NB4 (cell line): ENCODE measurements around the gene DCAF11.

Experiments
- DNase-seq: peaks from one replicate; pipeline ENCODE4 v3.0.0; 2010; ENCODE audit warnings: low read depth
- H3K4me3 ChIP-seq: one replicate; pipeline ENCODE4 v1.5.1; 2011; ENCODE audit warnings: mild to moderate bottlenecking, low read depth, low read length, moderate library complexity
- CTCF ChIP-seq: IDR thresholded peaks from one replicate; pipeline ENCODE4 v1.5.1; 2012; ENCODE audit warnings: low read depth, low read length
- MYC ChIP-seq: IDR thresholded peaks from 2 replicates; pipeline ENCODE4 v1.6.1; 2011; ENCODE audit warnings: low read depth, low read length
- POLR2A ChIP-seq: IDR thresholded peaks from 2 replicates; pipeline ENCODE4 v1.6.1; 2011; ENCODE audit warnings: mild to moderate bottlenecking; ENCODE audit not compliant: insufficient read length; ENCODE audit errors: extremely low read depth
- TF ChIP-seq, protein P1 (sequence below): IDR thresholded peaks from 2 replicates; pipeline ENCODE4 v1.6.1; 2011; ENCODE audit warnings: low read depth, low read length

DCAF11 gene

DNA sequence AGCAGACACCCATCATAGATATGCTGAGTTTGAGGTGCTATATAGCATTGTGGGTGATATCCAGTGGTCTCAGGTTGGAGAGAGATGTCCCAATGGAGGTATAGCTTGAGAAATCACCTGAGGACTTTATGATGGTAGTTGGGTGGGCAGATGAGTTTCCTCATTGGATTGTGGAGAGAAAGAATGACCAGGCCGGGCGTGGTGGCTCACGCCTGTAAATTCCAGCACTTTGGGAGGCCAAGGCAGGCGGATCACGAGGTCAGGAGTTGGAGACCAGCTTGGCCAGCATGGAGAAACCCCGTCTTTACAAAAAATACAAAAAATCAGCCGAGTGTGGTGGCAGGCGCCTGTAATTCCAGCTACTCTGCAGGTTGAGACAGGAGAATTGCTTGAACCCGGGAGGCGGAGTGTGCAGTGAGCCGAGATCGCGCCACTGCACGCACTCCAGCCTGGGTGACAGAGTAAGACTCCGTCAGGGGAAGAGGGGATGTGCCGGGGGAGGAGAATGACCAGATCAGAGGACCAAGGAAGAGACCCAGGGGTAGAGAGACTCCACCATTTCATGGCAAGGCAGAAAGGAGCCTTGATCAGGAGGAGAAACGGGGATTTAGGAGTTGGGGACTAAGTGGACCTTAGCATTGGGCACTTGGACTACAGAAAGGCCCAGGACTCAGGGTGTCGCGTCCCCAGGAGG is 21.2 kb upstream of the DCAF11 start:
- TF ChIP-seq MYC (no peak), CTCF (no peak), POLR2A (no peak)
- TF ChIP-seq, protein P1, sequence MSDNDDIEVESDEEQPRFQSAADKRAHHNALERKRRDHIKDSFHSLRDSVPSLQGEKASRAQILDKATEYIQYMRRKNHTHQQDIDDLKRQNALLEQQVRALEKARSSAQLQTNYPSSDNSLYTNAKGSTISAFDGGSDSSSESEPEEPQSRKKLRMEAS, result no peak
- H3K4me3 ChIP-seq, result peak overlapping the region; percentile 17
- DNase-seq, result no peak

GRCh38 chr14:24093901-24094840 is 20.4 kb upstream of the DCAF11 start, which contains the start of gene PCK2:
Gene PCK2 (plus strand): TSS chr14:24094311. CDS start chr14:24094406, 95 bp downstream.
- peak within 1 kb of the TSS; percentile 92 for H3K4me3 ChIP-seq
- peak; percentile 98 for DNase-seq
- TF ChIP-seq MYC (peak; percentile 70), CTCF (no peak), POLR2A (peak; percentile 57)
- TF ChIP-seq, protein P1, result peak; percentile 49

DNA sequence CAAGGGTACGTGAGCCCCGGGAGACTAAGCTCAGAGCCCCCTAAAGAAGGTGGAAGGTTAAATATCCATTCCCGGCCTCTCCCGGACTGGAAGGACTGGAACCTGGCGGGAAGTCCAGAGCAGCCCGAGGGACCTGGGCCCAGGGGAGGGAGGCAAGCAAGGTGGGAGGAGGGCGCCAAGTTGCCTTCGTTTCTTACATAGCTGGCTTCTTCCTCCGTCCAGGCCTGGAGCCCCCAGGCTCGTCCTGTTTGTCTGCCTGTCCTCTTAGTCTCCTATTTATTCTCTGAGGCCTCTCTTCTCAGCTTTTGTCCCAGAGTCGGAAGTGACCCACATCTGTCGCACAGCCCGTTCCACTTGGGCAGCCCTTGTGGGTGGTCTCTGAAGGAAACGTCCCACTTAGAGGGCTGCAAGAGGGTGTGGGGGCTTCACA is 19.7 kb upstream of the DCAF11 start:
- peak overlapping the region; percentile 92 for H3K4me3 ChIP-seq
- TF ChIP-seq POLR2A (no peak), MYC (no peak), CTCF (no peak)
- TF ChIP-seq, protein P1, result no peak
- DNase-seq, result no peak

- peak overlapping the region; percentile 92 for H3K4me3 ChIP-seq
- peak; percentile 90 for DNase-seq
- peak; percentile 83 for TF ChIP-seq POLR2A
- peak; percentile 96 for TF ChIP-seq MYC
- no peak for TF ChIP-seq CTCF
- TF ChIP-seq, protein P1, result peak; percentile 99
Measured at GRCh38 chr14:24095271-24096068, 19.1 kb upstream of the DCAF11 start.

GRCh38 chr14:24096545-24097181 is 17.9 kb upstream of the DCAF11 start:
- DNase-seq, result no peak
- no peak overlapping the region for H3K4me3 ChIP-seq
- TF ChIP-seq CTCF (no peak), POLR2A (no peak), MYC (no peak)
- TF ChIP-seq, protein P1, result no peak
